HTERT RPE-1 (cell line): ENCODE data around the gene ITSN1.
"Not testable (repeated sequence)": the region's sequence is repeated elsewhere in the genome, so short reads cannot be mapped to it uniquely, and the experiment has no call there.

Experiments
- in situ Hi-C: fragments of 300-500 bp; cut with MboI; formaldehyde crosslinking; loops from 4 replicates; pipeline ENCODE4 v1.14.3; 2020; ENCODE audit warnings: low sequenced_read_pairs

The ITSN1 gene

GRCh38 chr21:33856893-33857527 lies 214.7 kb downstream of the ITSN1 start:
- in situ Hi-C loops, result no loop called here

GRCh38 chr21:33857846-33858666 lies 215.8 kb downstream of the ITSN1 start:
- in situ Hi-C loops, result no loop called here

- in situ Hi-C loops, result no loop called here
Measured at GRCh38 chr21:33858667-33859372, 216.5 kb downstream of the ITSN1 start.

- in situ Hi-C loops, result no loop called here
Measured at GRCh38 chr21:33859373-33860102, 217.2 kb downstream of the ITSN1 start.

DNA sequence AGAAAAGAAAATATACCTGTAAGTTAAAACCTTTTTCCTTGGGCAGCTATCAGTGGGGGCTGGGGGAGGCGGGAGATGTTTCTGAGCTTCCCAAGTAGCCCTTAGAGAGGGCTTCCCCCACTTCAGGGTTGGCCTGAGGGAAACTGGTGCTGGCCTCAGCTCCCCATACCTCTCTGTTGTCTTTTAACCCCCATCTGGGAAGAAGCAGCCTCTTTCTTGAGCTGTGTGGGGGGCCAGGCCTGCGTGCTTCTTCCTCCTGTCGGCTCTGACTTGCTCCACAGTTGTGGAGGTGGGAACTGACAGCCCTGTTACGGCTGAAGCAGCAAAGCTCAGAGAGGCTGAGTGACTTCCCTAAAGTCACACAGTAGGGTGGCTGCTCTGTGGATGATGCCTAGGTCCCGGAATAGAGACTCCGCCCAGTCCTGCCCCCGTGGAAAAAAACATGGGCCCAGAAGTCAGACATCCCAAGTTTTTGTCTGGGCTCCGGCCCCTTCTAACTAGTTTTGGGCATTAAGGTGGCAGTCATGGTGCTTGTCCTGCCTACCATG lies 218.1 kb downstream of the ITSN1 start:
- in situ Hi-C loops, result no loop called here

GRCh38 chr21:33861125-33861524 lies 218.8 kb downstream of the ITSN1 start:
- in situ Hi-C loops, result no loop called here

DNA sequence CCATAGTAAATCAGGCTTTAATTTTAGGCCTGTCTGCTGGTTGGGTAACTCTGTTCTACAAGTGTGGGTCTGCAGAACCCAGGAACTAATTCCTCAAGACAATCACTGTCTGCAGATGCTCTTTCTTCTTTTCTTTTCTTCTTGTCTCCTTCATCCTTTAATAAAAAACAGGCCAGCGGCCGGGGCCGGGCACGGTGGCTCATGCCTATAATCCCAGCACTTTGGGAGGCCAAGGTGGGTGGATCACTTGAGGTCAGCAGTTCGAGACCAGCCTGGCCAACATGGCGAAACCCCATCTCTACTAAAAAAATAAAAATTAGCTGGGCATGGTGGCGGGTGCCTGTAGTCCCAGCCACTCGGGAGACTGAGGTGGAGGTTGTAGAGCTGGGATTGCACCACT lies 220.9 kb downstream of the ITSN1 start:
- in situ Hi-C loops, result not testable (repeated sequence)

DNA sequence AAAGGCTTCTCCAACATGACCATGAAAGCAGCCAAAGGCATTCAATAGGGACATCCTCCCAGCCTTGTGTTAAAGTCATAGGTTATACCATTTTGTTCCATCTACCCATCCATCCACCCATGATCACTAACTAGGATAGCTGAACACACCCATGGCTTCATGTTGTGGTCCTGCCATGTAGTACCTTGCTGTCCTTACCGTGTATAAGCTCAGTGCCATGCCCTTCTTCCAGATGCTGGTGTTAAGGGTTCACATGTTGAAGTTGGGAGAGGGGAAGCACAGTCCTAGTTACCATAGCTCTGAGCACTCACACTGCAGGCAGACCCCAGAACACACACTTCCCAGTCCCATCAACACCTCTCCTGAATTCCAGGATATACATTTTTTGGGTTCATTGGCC lies 221.8 kb downstream of the ITSN1 start:
- in situ Hi-C loops, result no loop called here

DNA sequence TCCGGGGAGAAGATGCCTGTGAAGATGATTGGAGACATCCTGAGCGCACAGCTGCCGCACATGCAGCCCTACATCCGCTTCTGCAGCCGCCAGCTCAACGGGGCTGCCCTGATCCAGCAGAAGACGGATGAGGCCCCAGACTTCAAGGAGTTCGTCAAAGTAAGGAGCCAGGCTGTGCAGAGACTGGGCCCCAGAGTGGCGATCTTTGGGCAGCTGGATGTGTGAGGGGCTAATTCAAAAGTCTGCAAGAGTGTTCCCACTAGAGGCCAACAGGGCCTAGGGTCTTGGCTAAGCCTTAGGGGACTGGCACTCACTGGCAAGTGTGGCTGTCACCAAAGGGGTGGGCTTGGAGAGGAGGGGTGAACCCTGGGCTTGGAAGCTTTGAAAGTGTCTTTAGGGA lies 222.9 kb downstream of the ITSN1 start:
- in situ Hi-C loops, result no loop called here

DNA sequence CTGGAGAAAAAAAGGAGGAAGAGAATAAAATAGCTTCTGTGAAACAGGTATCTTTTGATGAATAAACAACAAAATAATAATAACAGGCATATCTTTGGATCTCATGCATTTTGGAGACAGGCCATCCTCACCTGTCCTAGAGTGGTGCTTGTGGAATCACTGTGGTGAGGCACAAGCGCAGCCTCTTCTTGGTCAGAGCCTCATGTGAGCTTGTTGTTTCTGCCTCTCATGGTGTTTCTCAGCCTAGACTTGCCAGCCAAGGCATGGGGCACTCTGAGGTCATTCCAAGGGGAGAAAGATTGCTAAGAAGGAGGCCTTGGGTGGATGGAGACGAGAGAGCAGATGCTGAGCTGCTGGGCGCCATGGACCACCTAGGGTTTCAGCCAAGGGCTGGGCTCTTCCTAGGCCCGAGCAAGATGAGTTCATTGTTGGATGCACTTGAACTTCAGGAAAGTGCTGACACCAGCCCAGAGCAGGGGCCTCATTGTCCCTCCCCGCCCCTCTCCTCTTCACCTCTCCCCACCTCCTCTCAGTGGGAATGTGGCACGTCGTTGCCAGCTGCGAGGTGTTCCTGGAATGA lies 223.8 kb downstream of the ITSN1 start:
- in situ Hi-C loops, result no loop called here

GRCh38 chr21:33866826-33867225 lies 224.5 kb downstream of the ITSN1 start:
- in situ Hi-C loops, result no loop called here

- in situ Hi-C loops, result not testable (repeated sequence)
Measured at GRCh38 chr21:33867868-33868267, 225.6 kb downstream of the ITSN1 start.

- in situ Hi-C loops, result no loop called here
Measured at GRCh38 chr21:33869873-33870272, 227.6 kb downstream of the ITSN1 start.

GRCh38 chr21:33870768-33871167 lies 228.5 kb downstream of the ITSN1 start:
- in situ Hi-C loops, result no loop called here

DNA sequence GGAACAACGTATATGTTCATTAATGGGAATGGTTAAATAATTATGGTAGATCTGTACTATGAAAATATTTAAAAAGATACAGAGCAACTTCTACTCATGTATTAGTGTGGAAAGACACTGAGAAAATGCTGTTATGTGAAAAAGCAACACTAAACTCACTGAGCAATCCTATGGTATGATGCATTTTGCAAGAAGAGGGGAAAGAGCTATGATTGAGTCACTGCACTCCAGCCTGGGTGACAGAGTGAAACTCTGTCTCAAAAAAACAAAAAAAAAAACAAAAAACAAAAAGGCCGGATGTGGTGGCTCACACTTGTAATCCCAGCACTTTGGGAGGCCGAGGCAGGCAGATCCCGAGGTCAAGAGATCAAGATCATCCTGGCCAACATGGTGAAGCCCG lies 228.9 kb downstream of the ITSN1 start:
- in situ Hi-C loops, result no loop called here

DNA sequence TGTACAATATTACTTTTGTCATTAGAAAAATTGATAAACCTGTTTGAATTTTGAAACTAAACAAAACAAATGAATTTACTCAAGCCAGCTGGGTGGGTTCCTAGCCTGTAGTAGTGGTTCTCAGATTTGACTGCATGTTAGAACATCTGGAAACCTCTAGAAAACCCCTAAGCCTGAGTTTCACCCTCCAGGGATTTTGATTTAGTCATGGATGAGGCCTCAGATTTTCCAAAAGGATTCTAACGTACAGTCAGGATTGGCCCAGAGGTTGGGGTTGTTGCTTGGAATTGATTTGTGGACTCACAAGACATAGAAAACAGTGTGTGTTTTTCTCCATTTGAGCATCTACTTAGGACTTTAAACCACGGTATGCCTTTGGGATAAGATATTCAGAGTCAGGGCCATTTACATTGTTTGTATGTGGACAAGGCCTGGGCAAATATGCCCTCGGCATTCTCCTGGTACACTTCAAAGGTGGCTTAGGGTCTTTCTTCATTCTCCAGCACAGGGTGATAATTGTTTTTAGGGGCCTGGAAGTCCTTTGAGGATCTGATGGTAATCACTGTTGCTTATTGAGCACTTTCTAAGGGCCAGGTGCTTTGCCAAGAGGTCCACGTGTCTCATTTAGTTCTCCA lies 230.7 kb downstream of the ITSN1 start:
- in situ Hi-C loops, result no loop called here

- in situ Hi-C loops, result no loop called here
Measured at GRCh38 chr21:33874161-33874560, 231.9 kb downstream of the ITSN1 start.

GRCh38 chr21:33875026-33875695 lies 232.9 kb downstream of the ITSN1 start:
- in situ Hi-C loops, result no loop called here

- in situ Hi-C loops, result no loop called here
Measured at GRCh38 chr21:33878824-33879223, 236.5 kb downstream of the ITSN1 start.

- in situ Hi-C loops, result no loop called here
Measured at GRCh38 chr21:33880626-33881025, 238.3 kb downstream of the ITSN1 start.
